HepG2 (cell line): Measurements from ENCODE around the gene TNS1.

ENCODE experiments used
- MIER2 ChIP-seq: IDR thresholded peaks from 2 replicates; pipeline ENCODE4 v1.6.1; 2016; ENCODE audit warnings: missing biosample characterization, missing genetic modification reagents
- PBX3 ChIP-seq: sonication (generic); formaldehyde crosslinking; IDR thresholded peaks from 2 replicates; pipeline ENCODE4 v1.8.1; 2023; ENCODE audit warnings: missing genetic modification reagents, inconsistent platforms, borderline replicate concordance
- SMARCE1 ChIP-seq: fragments of 450-650 bp; IDR thresholded peaks from 2 replicates; pipeline ENCODE4 v1.6.1; 2017; ENCODE audit warnings: borderline replicate concordance
- TF ChIP-seq, protein P1 (sequence below): sonication (generic); formaldehyde crosslinking; IDR thresholded peaks from 2 replicates; pipeline ENCODE4 v1.5.0; 2020; ENCODE audit warnings: mild to moderate bottlenecking, missing genetic modification reagents, moderate library complexity

GRCh38 chr2:218030409-218031195, 27.8 kb upstream of the TNS1 start:
- no peak for TF ChIP-seq MIER2
- TF ChIP-seq SMARCE1 = no peak
- TF ChIP-seq, protein P1, sequence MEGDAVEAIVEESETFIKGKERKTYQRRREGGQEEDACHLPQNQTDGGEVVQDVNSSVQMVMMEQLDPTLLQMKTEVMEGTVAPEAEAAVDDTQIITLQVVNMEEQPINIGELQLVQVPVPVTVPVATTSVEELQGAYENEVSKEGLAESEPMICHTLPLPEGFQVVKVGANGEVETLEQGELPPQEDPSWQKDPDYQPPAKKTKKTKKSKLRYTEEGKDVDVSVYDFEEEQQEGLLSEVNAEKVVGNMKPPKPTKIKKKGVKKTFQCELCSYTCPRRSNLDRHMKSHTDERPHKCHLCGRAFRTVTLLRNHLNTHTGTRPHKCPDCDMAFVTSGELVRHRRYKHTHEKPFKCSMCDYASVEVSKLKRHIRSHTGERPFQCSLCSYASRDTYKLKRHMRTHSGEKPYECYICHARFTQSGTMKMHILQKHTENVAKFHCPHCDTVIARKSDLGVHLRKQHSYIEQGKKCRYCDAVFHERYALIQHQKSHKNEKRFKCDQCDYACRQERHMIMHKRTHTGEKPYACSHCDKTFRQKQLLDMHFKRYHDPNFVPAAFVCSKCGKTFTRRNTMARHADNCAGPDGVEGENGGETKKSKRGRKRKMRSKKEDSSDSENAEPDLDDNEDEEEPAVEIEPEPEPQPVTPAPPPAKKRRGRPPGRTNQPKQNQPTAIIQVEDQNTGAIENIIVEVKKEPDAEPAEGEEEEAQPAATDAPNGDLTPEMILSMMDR (CRISPR knock-in tag) = no peak
- TF ChIP-seq PBX3 (CRISPR knock-in tag) = no peak
